A673 (cell line): ENCODE data around the gene YWHAQ.

Experiments used
- EZH2 ChIP-seq: fragments of 200-600 bp; sonication (generic); IDR thresholded peaks from 2 replicates; pipeline ENCODE4 v1.6.1; 2017; ENCODE audit warnings: borderline replicate concordance, low read depth, mild to moderate bottlenecking, mixed read lengths, antibody characterized with exemption, low read length; ENCODE audit not compliant: poor library complexity, severe bottlenecking
- TF ChIP-seq, protein P1 (sequence below): fragments of 300-800, 200-600 bp; sonication (generic); conservative IDR thresholded peaks from 2 replicates; pipeline ENCODE4 v1.5.1; 2017; ENCODE audit warnings: low read depth, mild to moderate bottlenecking, antibody characterized with exemption, low read length, moderate library complexity, mixed read lengths

- TF ChIP-seq, protein P1, sequence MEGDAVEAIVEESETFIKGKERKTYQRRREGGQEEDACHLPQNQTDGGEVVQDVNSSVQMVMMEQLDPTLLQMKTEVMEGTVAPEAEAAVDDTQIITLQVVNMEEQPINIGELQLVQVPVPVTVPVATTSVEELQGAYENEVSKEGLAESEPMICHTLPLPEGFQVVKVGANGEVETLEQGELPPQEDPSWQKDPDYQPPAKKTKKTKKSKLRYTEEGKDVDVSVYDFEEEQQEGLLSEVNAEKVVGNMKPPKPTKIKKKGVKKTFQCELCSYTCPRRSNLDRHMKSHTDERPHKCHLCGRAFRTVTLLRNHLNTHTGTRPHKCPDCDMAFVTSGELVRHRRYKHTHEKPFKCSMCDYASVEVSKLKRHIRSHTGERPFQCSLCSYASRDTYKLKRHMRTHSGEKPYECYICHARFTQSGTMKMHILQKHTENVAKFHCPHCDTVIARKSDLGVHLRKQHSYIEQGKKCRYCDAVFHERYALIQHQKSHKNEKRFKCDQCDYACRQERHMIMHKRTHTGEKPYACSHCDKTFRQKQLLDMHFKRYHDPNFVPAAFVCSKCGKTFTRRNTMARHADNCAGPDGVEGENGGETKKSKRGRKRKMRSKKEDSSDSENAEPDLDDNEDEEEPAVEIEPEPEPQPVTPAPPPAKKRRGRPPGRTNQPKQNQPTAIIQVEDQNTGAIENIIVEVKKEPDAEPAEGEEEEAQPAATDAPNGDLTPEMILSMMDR, result no peak
- no peak for TF ChIP-seq EZH2
Measured at GRCh38 chr2:9656270-9656766, 25.5 kb upstream of the YWHAQ start.
